NCI-H82 treated with DMSO at 0.1 percent for 48 hours (cell line): ENCODE data around the gene GRID1.

Source experiments
- DNase-seq: peaks from one replicate; lab custom pipeline; 2025; ENCODE audit not compliant: unreplicated experiment; lab: John Stamatoyannopoulos, UW

Gene GRID1

GRCh38 chr10:86023336-86023735 lies 343.3 kb downstream of the GRID1 start:
- DNase-seq = no peak

- DNase-seq = no peak
Measured at GRCh38 chr10:86022906-86023305, 343.7 kb downstream of the GRID1 start.

- DNase-seq = no peak
Measured at GRCh38 chr10:86020134-86020533, 346.5 kb downstream of the GRID1 start.

GRCh38 chr10:86019141-86019540 lies 347.5 kb downstream of the GRID1 start:
- DNase-seq = no peak

- DNase-seq = no peak
Measured at GRCh38 chr10:86018735-86019058, 347.9 kb downstream of the GRID1 start.

- peak; percentile 6 for DNase-seq
Measured at GRCh38 chr10:86017841-86018734, 348.5 kb downstream of the GRID1 start.

- DNase-seq = no peak
Measured at GRCh38 chr10:86013568-86013967, 353.0 kb downstream of the GRID1 start.

GRCh38 chr10:86007171-86007570 lies 359.4 kb downstream of the GRID1 start:
- DNase-seq = no peak

- no peak for DNase-seq
Measured at GRCh38 chr10:86004337-86004736, 362.3 kb downstream of the GRID1 start.

GRCh38 chr10:86003201-86003621 lies 363.4 kb downstream of the GRID1 start:
- DNase-seq = no peak

- DNase-seq = no peak
Measured at GRCh38 chr10:86001521-86001920, 365.1 kb downstream of the GRID1 start.

- DNase-seq = no peak
Measured at GRCh38 chr10:85997544-85997943, 369.1 kb downstream of the GRID1 start.

- DNase-seq = peak; percentile 4
Measured at GRCh38 chr10:85995791-85996190, 370.8 kb downstream of the GRID1 start.

GRCh38 chr10:85993840-85994507 lies 372.6 kb downstream of the GRID1 start:
- no peak for DNase-seq

- no peak for DNase-seq
Measured at GRCh38 chr10:85993140-85993539, 373.5 kb downstream of the GRID1 start.

- no peak for DNase-seq
Measured at GRCh38 chr10:85992324-85992723, 374.3 kb downstream of the GRID1 start.

GRCh38 chr10:85986777-85987176 lies 379.8 kb downstream of the GRID1 start:
- no peak for DNase-seq

- no peak for DNase-seq
Measured at GRCh38 chr10:85983051-85983450, 383.5 kb downstream of the GRID1 start.

- DNase-seq = no peak
Measured at GRCh38 chr10:85979598-85979997, 387.0 kb downstream of the GRID1 start.

- DNase-seq = no peak
Measured at GRCh38 chr10:85978566-85979358, 387.8 kb downstream of the GRID1 start.

- DNase-seq = no peak
Measured at GRCh38 chr10:85977642-85978041, 389.0 kb downstream of the GRID1 start.
